Measurements from ENCODE around the gene GINS1. TPM values are rescaled to one million over a fixed set of nuclear protein-coding genes. Genes with fewer than 3 reads are reported as not detected.

The GINS1 gene
- total RNA-seq, 1 donor from 2014 or later = 5.4 TPM

- CTCF ChIA-PET = no interaction called here
- no peak for TF ChIP-seq CTCF (IDR thresholded peaks at IDR 0.05)
- H3K36me3 Mint-ChIP-seq (ENCODE audit: low read depth) = no peaks in the 10 kb centered on the region
- peaks cover 16% of the 10 kb centered on the region for H3K4me1 Mint-ChIP-seq
- no peaks in the 10 kb centered on the region for H3K27me3 Mint-ChIP-seq
- peak overlapping the region; percentile 76 for H3K4me3 Mint-ChIP-seq
- ATAC-seq (ENCODE audit: low read depth) (no peak), DNase-seq (peak; percentile 40)
- intact Hi-C loops (cut with micrococcal nuclease) = loop anchor here (1.0 to 5.0 kb wide), 9 partner anchors 17 to 1968 kb away; partner anchors contain the start of genes ACSS1, ENTPD6, GINS1 and NANP
- no peaks in the 10 kb centered on the region for H3K9me3 Mint-ChIP-seq
- POLR2A ChIA-PET = interaction anchor here (1.0 kb wide), 2 partner anchors 71 to 142 kb away, joined by 6 to 11 read pairs; partner anchors contain the start of gene PYGB
- H3K27ac Mint-ChIP-seq = no peak overlapping the region
These were observed 17.5 kb upstream of the GINS1 start for GRCh38 chr20:25389858-25390537.

- H3K27ac Mint-ChIP-seq = peak within 1 kb of the TSS; percentile 76
- ChIA-PET CTCF (interaction anchor here (1.3 kb wide), 1 partner anchor 96 kb away, joined by 3 read pairs; no protein-coding TSS in a partner anchor), POLR2A (interaction anchor here (0.6 to 1.0 kb wide), 15 partner anchors 9 to 338 kb away, joined by 3 to 13 read pairs (median 5); partner anchors contain the start of genes ENTPD6, GINS1, NINL and PYGB)
- H3K36me3 Mint-ChIP-seq (ENCODE audit: low read depth) = no peaks in the 10 kb centered on the region
- no peak for TF ChIP-seq CTCF (IDR thresholded peaks at IDR 0.05)
- peak; percentile 93 for ATAC-seq (ENCODE audit: low read depth)
- DNase-seq = peak; percentile 85
- H3K9me3 Mint-ChIP-seq = no peaks in the 10 kb centered on the region
- intact Hi-C loops (cut with micrococcal nuclease) = loop anchor here (1.0 to 5.0 kb wide), 11 partner anchors 16 to 1969 kb away; partner anchors contain the start of genes ACSS1, APMAP, ENTPD6 and GINS1
- H3K4me1 Mint-ChIP-seq = peaks cover 17% of the 10 kb centered on the region
- H3K27me3 Mint-ChIP-seq = no peaks in the 10 kb centered on the region
- peak within 1 kb of the TSS; percentile 85 for H3K4me3 Mint-ChIP-seq
These were observed 16.6 kb upstream of the GINS1 start, which contains the start of gene ABHD12 for GRCh38 chr20:25390538-25391528. ABHD12 (minus strand) TSS chr20:25390835; CDS start chr20:25390703, 132 bp downstream.

GRCh38 chr20:25394276-25394675 is 13.2 kb upstream of the GINS1 start:
- Mint-ChIP-seq H3K9me3 (no peaks in the 10 kb centered on the region), H3K4me1 (peaks cover 14% of the 10 kb centered on the region), H3K27me3 (no peaks in the 10 kb centered on the region), H3K36me3 (ENCODE audit: low read depth) (no peaks in the 10 kb centered on the region), H3K4me3 (no peak overlapping the region), H3K27ac (no peak overlapping the region)
- ATAC-seq (ENCODE audit: low read depth) (no peak), DNase-seq (no peak)
- intact Hi-C loops (cut with micrococcal nuclease) = loop anchor here (5.0 kb wide), 1 partner anchor 1972 kb away; the partner anchor contains the start of gene NAPB
- ChIA-PET POLR2A (no interaction called here), CTCF (no interaction called here)
- TF ChIP-seq CTCF (IDR thresholded peaks at IDR 0.05) = no peak

GRCh38 chr20:25394996-25395395 is 12.5 kb upstream of the GINS1 start:
- DNase-seq (no peak), ATAC-seq (ENCODE audit: low read depth) (no peak)
- H3K36me3 Mint-ChIP-seq (ENCODE audit: low read depth) = no peaks in the 10 kb centered on the region
- H3K4me3 Mint-ChIP-seq = no peak overlapping the region
- H3K27me3 Mint-ChIP-seq = no peaks in the 10 kb centered on the region
- ChIA-PET POLR2A (no interaction called here), CTCF (no interaction called here)
- no peaks in the 10 kb centered on the region for H3K9me3 Mint-ChIP-seq
- H3K4me1 Mint-ChIP-seq = peaks cover 10% of the 10 kb centered on the region
- no peak overlapping the region for H3K27ac Mint-ChIP-seq
- intact Hi-C loops (cut with micrococcal nuclease) = loop anchor here (5.0 kb wide), 1 partner anchor 1973 kb away; the partner anchor contains the start of gene NAPB
- TF ChIP-seq CTCF (IDR thresholded peaks at IDR 0.05) = no peak
